CD4-positive, alpha-beta T cell treated with Interleukin-15 for 4 hours (primary cell): ENCODE results near the gene EDEM3.
"Not testable (repeated sequence)": the region's sequence is repeated elsewhere in the genome, so short reads cannot be mapped to it uniquely, and the experiment has no call there.

Experiments used
- DNase-seq: peaks from one replicate; pipeline ENCODE4 v3.0.0-alpha.2; 2020; ENCODE audit warnings: low spot score

The EDEM3 gene

GRCh38 chr1:184740344-184740743, 14.3 kb downstream of the EDEM3 start:
- no peak for DNase-seq

- DNase-seq: no peak
Observed at GRCh38 chr1:184739796-184740195, 14.9 kb downstream of the EDEM3 start.

- no peak for DNase-seq
Observed at GRCh38 chr1:184739070-184739469, 15.6 kb downstream of the EDEM3 start.

GRCh38 chr1:184734980-184735379, 19.7 kb downstream of the EDEM3 start:
- DNase-seq: no peak

GRCh38 chr1:184724843-184725242, 29.8 kb downstream of the EDEM3 start:
- no peak for DNase-seq

GRCh38 chr1:184716158-184716557, 38.5 kb downstream of the EDEM3 start:
- no peak for DNase-seq

- DNase-seq: no peak
Observed at GRCh38 chr1:184709418-184709817, 45.2 kb downstream of the EDEM3 start.

GRCh38 chr1:184708084-184708676, 46.5 kb downstream of the EDEM3 start:
- DNase-seq: no peak

- DNase-seq: no peak
Observed at GRCh38 chr1:184705271-184705670, 49.4 kb downstream of the EDEM3 start.

- no peak for DNase-seq
Observed at GRCh38 chr1:184701816-184702215, 52.8 kb downstream of the EDEM3 start.

- DNase-seq: no peak
Observed at GRCh38 chr1:184698969-184699368, 55.7 kb downstream of the EDEM3 start.

GRCh38 chr1:184698016-184698415, 56.6 kb downstream of the EDEM3 start:
- no peak for DNase-seq

- no peak for DNase-seq
Observed at GRCh38 chr1:184696403-184696802, 58.3 kb downstream of the EDEM3 start.

- no peak for DNase-seq
Observed at GRCh38 chr1:184695023-184695422, 59.6 kb downstream of the EDEM3 start.

- no peak for DNase-seq
Observed at GRCh38 chr1:184693011-184693410, 61.6 kb downstream of the EDEM3 start.

GRCh38 chr1:184691719-184692324, 62.8 kb downstream of the EDEM3 start:
- DNase-seq: no peak

GRCh38 chr1:184686540-184686939, 68.1 kb downstream of the EDEM3 start:
- DNase-seq: no peak

- no peak for DNase-seq
Observed at GRCh38 chr1:184685116-184685515, 69.5 kb downstream of the EDEM3 start.

- DNase-seq: no peak
Observed at GRCh38 chr1:184684285-184685074, 70.2 kb downstream of the EDEM3 start.

- no peak for DNase-seq
Observed at GRCh38 chr1:184682956-184683355, 71.7 kb downstream of the EDEM3 start.

- not testable (repeated sequence) for DNase-seq
Observed at GRCh38 chr1:184680611-184681225, 73.9 kb downstream of the EDEM3 start.

GRCh38 chr1:184679472-184679871, 75.2 kb downstream of the EDEM3 start:
- DNase-seq: not testable (repeated sequence)

GRCh38 chr1:184677344-184677743, 77.3 kb downstream of the EDEM3 start:
- DNase-seq: no peak
